BJ (cell line): Measurements from ENCODE around the gene SCN2B. TPM values are rescaled to one million over a fixed set of nuclear protein-coding genes. Genes with fewer than 3 reads are reported as not detected.

Experiments used
- CTCF ChIA-PET: fragments of 350-600 bp; formaldehyde crosslinking; extraction: SDS; loops from one replicate; lab custom pipeline; 2021; ENCODE audit warnings: antibody characterized with exemption, inconsistent platforms; lab: Yijun Ruan, JAX
- POLR2A ChIA-PET: fragments of 300-600 bp; sonication (Branson Sonifier 250); formaldehyde crosslinking; extraction: SDS; loops from one replicate; lab custom pipeline; 2021; ENCODE audit warnings: antibody characterized with exemption; lab: Charles Lee
- DNase-seq: peaks from one replicate; pipeline ENCODE4 v3.0.0-alpha.2; 2011; ENCODE audit warnings: low read depth
- H3K27me3 ChIP-seq: 2 replicates; pipeline ENCODE4 v1.6.0; 2011; ENCODE audit warnings: low read length; ENCODE audit not compliant: control insufficient read depth, insufficient read depth
- H3K36me3 ChIP-seq: 2 replicates; pipeline ENCODE4 v1.5.1; 2011; ENCODE audit warnings: low read length; ENCODE audit not compliant: control insufficient read depth, insufficient read depth
- H3K4me3 ChIP-seq: 2 replicates; pipeline ENCODE4 v1.5.1; 2011; ENCODE audit warnings: low read depth, mild to moderate bottlenecking, control low read depth, low read length
- polyA plus RNA-seq: library from polyadenylated mRNA; depleted of rRNA; stranded (reverse); fragments of >200 nt; gene quantifications from 2 replicates; pipeline ENCODE4 v1.2.3, GENCODE V29; 2011
- TF ChIP-seq, protein P1 (sequence below): IDR thresholded peaks from 2 replicates; pipeline ENCODE4 v1.5.1; 2011; ENCODE audit warnings: low read depth, mild to moderate bottlenecking, control low read depth, inconsistent platforms, low read length, moderate library complexity; ENCODE audit not compliant: insufficient read depth

The SCN2B gene
- polyA plus RNA-seq, 1 experiment = not detected

- Histone ChIP-seq H3K36me3 (no peaks in the 10 kb centered on the region), H3K27me3 (peaks cover 10% of the 10 kb centered on the region), H3K4me3 (no peak overlapping the region)
- TF ChIP-seq, protein P1, sequence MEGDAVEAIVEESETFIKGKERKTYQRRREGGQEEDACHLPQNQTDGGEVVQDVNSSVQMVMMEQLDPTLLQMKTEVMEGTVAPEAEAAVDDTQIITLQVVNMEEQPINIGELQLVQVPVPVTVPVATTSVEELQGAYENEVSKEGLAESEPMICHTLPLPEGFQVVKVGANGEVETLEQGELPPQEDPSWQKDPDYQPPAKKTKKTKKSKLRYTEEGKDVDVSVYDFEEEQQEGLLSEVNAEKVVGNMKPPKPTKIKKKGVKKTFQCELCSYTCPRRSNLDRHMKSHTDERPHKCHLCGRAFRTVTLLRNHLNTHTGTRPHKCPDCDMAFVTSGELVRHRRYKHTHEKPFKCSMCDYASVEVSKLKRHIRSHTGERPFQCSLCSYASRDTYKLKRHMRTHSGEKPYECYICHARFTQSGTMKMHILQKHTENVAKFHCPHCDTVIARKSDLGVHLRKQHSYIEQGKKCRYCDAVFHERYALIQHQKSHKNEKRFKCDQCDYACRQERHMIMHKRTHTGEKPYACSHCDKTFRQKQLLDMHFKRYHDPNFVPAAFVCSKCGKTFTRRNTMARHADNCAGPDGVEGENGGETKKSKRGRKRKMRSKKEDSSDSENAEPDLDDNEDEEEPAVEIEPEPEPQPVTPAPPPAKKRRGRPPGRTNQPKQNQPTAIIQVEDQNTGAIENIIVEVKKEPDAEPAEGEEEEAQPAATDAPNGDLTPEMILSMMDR = no peak
- no peak for DNase-seq
- CTCF ChIA-PET = interaction anchor here (0.6 to 1.2 kb wide), 2 partner anchors 9 to 36 kb away, joined by 3 to 7 read pairs; no protein-coding TSS in a partner anchor
- POLR2A ChIA-PET = no interaction called here
Measured at GRCh38 chr11:118207079-118207478, 30.6 kb upstream of the SCN2B start.

GRCh38 chr11:118206391-118207031 lies 30.1 kb upstream of the SCN2B start:
- H3K27me3 ChIP-seq = peaks cover 11% of the 10 kb centered on the region
- ChIA-PET CTCF (no interaction called here), POLR2A (no interaction called here)
- TF ChIP-seq, protein P1 = no peak
- no peak overlapping the region for H3K4me3 ChIP-seq
- H3K36me3 ChIP-seq = no peaks in the 10 kb centered on the region
- DNase-seq = no peak

DNA sequence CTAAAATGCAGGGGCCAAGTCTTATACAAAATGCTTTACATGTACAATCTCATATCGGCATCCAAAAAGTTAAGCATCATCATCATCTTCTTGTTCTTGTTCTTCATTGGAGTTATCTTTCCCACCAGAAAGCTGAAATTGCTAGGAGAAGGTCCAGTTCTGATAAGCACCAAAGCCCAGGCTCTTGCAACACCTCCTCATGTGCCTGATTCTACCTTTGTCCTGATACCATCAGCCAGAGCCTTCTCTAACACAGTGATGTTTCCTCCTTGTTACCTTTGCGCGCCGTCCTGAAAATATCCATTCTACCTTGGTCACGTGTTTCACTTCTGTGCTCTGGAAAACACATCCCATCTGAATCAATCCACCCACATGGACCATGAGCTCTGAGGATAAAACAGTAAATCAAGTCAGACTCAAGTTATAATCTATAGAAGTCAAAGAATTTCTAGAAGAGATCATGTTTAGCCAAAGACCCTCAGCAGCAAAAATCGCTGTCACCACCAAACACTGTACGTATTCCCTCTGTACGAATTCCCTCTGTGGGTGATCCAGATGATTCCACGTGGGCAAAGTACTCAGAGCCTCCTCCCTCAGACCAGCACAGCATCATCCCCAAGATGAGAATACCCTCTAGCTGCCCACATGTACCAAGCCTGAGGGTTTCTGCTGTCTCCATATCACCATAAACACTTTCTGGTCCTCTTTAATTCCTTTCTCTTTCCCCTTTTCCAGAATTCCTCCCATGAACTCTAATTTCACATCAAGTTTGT lies 29.4 kb upstream of the SCN2B start:
- POLR2A ChIA-PET = no interaction called here

DNA sequence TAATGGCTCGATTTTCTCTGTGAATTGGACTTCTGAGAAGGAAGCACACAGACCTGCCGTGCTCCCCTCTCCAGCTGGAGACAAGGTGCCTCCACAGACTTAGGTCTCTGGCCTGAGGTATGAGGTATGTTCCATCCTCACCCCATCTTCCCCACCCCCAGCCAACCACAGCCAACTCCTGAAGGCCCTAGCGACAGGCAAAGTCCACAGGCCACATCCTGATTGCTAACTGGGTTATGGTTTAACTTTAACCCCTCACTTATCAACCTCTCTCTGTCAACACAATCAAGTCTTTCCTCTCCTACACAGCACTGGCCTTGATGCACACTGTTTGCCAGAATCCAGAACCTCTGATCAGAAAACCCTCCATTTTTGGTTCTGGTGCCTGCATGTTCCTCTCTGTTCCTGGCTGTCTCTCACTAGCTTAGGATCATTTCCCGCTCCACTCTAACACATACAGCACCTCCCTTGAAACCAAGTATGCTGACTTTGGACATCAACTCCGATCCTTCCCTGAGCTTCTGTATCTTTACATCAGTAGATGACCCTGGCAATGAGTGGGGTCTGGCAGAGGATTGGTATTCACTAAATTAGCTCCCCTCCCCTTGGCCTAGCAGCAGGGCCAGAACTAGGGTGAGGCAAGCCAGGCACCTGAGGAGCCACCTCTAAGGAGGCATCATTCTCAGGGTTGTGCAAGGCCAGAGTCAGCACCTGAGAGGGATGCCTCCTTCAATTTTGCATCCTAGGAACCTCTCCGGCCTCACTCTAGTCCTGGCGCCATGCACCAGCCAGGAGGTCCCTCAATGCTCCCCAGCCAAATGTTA lies 26.4 kb upstream of the SCN2B start:
- no peak for DNase-seq
- Histone ChIP-seq H3K4me3 (no peak overlapping the region), H3K36me3 (no peaks in the 10 kb centered on the region), H3K27me3 (peaks cover 8% of the 10 kb centered on the region)
- TF ChIP-seq, protein P1 = no peak
- ChIA-PET POLR2A (no interaction called here), CTCF (interaction anchor here (1.0 to 1.5 kb wide), 2 partner anchors 31 to 151 kb away, joined by 3 to 7 read pairs; no protein-coding TSS in a partner anchor)

More for the DNA sequence above, 29.4 kb upstream of the SCN2B start:
- Histone ChIP-seq H3K27me3 (peaks cover 11% of the 10 kb centered on the region), H3K36me3 (no peaks in the 10 kb centered on the region), H3K4me3 (no peak overlapping the region)
- CTCF ChIA-PET = no interaction called here
- TF ChIP-seq, protein P1 = no peak
- no peak for DNase-seq
